HG03097 (cell line): Measurements from ENCODE around the gene IL17RB.

Source experiments
- ATAC-seq: cut with Tn5 transposase; IDR thresholded peaks from one replicate; pipeline ENCODE4 v1.9.1; 2021; ENCODE audit not compliant: unreplicated experiment, low FRiP score

IL17RB gene

DNA sequence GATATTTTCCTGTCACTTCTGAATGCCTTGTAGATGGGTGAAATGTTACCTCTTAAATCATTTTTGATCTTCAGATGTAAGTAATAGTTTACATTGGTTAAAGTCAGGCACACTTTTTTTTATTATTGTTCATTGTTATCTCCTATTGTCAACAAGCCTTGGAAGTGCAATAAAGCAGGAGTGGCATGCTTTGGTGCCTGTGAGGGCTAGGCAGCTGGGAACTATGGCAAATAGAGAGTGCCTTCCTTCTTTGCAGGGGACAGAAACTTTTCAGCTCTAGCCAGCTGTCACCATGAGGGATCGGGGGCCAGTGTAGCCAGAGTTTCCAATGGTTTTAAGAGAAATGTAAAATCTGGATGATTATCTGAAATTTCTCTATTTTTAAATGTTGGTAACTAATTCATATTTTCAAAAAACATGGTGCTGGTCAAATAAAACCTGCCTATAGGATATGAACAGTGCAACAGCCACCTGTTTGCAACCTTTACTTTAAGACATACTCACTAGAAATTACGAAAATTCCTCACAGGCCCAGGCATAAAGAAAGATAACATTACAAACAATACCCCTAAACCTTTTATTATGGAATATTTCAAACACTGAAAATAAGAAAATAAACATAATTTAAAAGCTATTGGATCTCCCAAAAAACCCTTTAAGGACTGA, 54.4 kb downstream of the IL17RB start:
- ATAC-seq, result no peak

DNA sequence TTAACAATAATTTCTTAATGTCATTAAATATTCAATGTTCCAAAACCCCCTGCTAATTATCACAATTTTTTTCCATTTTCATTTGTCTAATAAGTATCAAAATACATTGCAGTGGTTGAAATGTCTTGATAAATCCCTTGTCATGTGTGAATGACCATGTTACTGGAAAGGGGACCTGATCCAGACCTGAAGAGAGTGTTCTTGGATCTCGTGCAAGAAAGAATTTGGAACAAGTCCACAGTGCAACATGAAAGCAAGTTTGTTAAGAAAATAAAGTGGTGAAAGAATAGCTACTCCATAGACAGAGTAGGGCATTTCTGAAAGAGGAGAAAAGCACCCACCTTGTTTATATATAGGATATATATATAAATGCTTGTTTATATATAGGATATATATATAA, 55.7 kb downstream of the IL17RB start:
- no peak for ATAC-seq

DNA sequence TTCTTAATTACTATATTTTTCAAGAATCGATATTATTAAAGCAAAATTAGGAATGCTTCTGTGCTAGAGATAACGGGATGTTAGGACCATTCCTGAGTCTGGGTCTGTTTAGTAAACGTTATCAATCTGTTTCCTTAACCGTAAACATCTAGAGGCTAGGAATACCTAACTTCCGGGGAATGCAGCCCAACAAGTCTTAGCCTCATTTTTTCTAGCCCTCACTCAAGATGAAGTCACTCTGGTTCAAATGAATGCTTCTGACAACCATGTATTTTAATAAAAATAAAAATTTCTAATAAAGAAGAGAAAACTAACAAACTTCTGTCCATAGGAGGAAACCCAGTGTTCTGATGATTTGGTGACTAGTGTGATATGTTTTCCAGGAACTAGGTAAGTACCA, 56.3 kb downstream of the IL17RB start:
- ATAC-seq, result no peak

DNA sequence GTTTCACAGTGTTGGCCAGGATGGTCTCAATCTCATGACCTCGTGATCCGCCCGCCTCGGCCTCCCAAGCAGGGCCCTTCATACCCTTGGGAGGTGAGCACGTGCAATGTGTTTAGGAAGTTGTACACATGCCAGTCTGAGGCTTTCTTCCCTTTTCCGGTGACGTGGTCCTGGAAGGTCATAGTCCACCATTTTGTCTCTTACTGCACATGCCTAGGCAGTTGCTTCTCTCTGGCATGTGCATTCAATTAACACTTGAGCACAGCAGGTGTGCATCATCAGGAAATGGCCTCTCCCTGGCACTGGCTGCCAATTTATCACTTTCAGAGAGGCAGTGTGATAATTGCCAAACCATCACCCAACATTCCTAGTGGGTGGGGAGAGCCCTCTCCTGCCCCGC, 67.0 kb downstream of the IL17RB start:
- ATAC-seq, result no peak
